GM12873 (cell line): ENCODE data around the gene HLA-DQA1.

ENCODE experiments used
- TF ChIP-seq, protein P1 (sequence below): IDR thresholded peaks from 2 replicates; pipeline ENCODE4 v1.5.1; 2012; ENCODE audit warnings: low read depth, mild to moderate bottlenecking, moderate library complexity, low read length, control low read depth; ENCODE audit not compliant: insufficient read depth; ENCODE audit errors: missing control alignments

The HLA-DQA1 gene

DNA sequence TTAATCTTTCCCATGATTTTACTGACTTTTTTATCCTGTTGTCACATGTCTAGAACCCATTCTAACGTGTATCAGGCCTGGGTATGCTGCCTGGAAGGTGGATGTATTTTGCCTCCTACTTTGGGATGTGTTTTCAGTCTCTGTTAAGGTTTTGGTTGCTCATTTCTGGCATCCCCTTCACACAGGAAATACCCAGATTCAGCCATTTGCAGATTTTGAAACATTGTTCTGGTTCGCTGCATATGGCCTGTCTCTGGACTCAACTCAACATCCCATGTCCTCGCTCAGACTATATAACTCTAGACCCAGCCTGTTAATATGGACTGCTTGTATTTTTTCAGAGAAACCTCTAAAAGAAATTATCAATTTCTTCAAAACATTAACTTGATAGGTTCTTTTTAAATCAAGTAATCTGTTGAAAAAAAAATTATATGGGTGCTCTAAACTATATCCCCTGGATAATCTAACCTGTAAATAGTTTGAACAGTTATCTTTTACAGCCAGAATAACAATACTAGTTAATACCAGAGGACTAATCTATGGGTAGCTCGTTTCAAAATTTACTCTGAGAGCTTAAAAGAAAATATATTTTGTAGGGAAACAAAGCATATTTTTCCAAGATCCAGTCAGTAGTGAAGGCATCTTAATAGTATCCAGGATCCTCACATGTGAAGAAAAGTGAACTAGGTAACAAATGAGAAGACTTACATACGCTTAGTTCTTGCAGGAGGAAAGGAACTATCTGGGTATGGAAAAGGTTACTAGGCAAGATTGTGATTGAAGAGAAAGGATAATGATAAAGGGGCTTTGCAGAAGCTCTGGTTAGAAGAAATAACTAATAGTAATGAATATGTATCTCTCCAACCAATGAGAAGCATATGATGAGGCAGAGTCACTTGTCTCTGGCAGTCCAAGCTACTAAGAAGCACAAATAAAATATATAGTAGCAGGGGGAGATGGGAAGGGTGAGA lies 52.6 kb downstream of the HLA-DQA1 start:
- TF ChIP-seq, protein P1, sequence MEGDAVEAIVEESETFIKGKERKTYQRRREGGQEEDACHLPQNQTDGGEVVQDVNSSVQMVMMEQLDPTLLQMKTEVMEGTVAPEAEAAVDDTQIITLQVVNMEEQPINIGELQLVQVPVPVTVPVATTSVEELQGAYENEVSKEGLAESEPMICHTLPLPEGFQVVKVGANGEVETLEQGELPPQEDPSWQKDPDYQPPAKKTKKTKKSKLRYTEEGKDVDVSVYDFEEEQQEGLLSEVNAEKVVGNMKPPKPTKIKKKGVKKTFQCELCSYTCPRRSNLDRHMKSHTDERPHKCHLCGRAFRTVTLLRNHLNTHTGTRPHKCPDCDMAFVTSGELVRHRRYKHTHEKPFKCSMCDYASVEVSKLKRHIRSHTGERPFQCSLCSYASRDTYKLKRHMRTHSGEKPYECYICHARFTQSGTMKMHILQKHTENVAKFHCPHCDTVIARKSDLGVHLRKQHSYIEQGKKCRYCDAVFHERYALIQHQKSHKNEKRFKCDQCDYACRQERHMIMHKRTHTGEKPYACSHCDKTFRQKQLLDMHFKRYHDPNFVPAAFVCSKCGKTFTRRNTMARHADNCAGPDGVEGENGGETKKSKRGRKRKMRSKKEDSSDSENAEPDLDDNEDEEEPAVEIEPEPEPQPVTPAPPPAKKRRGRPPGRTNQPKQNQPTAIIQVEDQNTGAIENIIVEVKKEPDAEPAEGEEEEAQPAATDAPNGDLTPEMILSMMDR: no peak

DNA sequence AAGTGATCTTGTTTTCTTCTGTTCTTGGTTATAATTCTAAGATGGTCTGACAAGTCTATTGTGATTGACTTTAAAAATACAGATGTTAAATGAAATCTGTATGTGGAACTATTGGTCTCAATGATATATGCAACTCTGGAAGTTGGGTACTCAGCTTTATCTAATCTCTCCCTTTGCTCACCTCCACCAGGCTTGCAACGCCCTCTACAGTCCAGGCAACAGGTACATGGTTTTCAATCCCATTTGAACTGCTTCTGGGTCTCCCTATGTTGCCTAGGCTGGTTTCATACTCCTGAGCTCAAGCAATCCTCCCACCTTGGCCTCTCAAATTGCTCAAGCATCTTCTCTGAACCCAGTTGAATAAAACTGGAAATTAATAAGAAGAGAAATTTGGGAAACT lies 54.8 kb downstream of the HLA-DQA1 start:
- TF ChIP-seq, protein P1: peak; percentile 87
